Measurements from ENCODE around the gene APLF.
"Not testable (repeated sequence)": the region's sequence is repeated elsewhere in the genome, so short reads cannot be mapped to it uniquely, and the experiment has no call there.

APLF gene

GRCh38 chr2:68441994-68442322 is 25.4 kb upstream of the APLF start:
- no peak for DNase-seq

GRCh38 chr2:68446425-68446824 is 21.0 kb upstream of the APLF start:
- DNase-seq = not testable (repeated sequence)

- DNase-seq = no peak
Measured at GRCh38 chr2:68447118-68447517, 20.3 kb upstream of the APLF start.

- DNase-seq = no peak
Measured at GRCh38 chr2:68448671-68449653, 18.4 kb upstream of the APLF start.

- no peak for DNase-seq
Measured at GRCh38 chr2:68452158-68452900, 15.1 kb upstream of the APLF start.

GRCh38 chr2:68453761-68454360 is 13.5 kb upstream of the APLF start:
- DNase-seq = no peak

- no peak for DNase-seq
Measured at GRCh38 chr2:68454719-68455118, 12.7 kb upstream of the APLF start.

GRCh38 chr2:68456198-68456597 is 11.2 kb upstream of the APLF start:
- DNase-seq = no peak

GRCh38 chr2:68458981-68459380 is 8.4 kb upstream of the APLF start:
- no peak for DNase-seq

GRCh38 chr2:68463287-68463877 is 4.0 kb upstream of the APLF start:
- no peak for DNase-seq

- DNase-seq = no peak
Measured at GRCh38 chr2:68464651-68465050, 2.7 kb upstream of the APLF start.

- peak; percentile 21 for DNase-seq
Measured at GRCh38 chr2:68465081-68465916, 2.1 kb upstream of the APLF start.

- peak; percentile 46 for DNase-seq
Measured at GRCh38 chr2:68466361-68466777, 1.0 kb upstream of the APLF start.

GRCh38 chr2:68466778-68467076 is 658 bp upstream of the APLF start:
- DNase-seq = no peak

GRCh38 chr2:68468801-68469200 is 1.4 kb downstream of the APLF start:
- DNase-seq = no peak

- DNase-seq = no peak
Measured at GRCh38 chr2:68469935-68470334, 2.5 kb downstream of the APLF start.

GRCh38 chr2:68471385-68471784 is 4.0 kb downstream of the APLF start:
- no peak for DNase-seq

- no peak for DNase-seq
Measured at GRCh38 chr2:68472796-68473414, 5.5 kb downstream of the APLF start.

GRCh38 chr2:68475110-68475509 is 7.7 kb downstream of the APLF start:
- DNase-seq = no peak

- DNase-seq = no peak
Measured at GRCh38 chr2:68475576-68475975, 8.2 kb downstream of the APLF start.

- DNase-seq = no peak
Measured at GRCh38 chr2:68476454-68476853, 9.1 kb downstream of the APLF start.

GRCh38 chr2:68478688-68479087 is 11.3 kb downstream of the APLF start:
- no peak for DNase-seq
